WI38 (cell line): ENCODE data around the gene ADH6.

Experiments used
- H3K4me3 ChIP-seq: 2 replicates; pipeline ENCODE4 v1.5.1; 2011; ENCODE audit warnings: low read depth, mild to moderate bottlenecking, control low read depth, low read length
- TF ChIP-seq, protein P1 (sequence below): IDR thresholded peaks from 2 replicates; pipeline ENCODE4 v1.5.1; 2012; ENCODE audit warnings: low read depth, mild to moderate bottlenecking, control low read depth, low read length

The ADH6 gene

DNA sequence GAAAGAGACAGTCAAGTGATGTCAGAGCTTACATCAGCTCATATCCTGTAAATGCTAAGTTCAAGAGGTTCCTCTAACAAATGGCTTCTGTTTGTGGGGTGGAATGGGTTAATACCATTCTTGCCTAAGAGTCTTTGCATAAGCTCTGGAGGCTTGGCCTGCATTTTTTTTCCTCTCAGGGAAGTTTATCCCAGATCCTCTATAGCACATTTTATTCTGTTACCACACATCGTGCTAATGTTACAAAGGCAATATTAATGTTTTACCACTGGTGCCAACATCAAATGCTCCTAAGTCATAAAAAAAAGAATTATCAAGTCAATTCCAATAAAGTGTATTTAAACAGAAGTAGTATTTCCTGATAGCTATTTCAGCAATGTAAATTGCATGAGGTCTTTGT is 2.9 kb upstream of the ADH6 start:
- TF ChIP-seq, protein P1, sequence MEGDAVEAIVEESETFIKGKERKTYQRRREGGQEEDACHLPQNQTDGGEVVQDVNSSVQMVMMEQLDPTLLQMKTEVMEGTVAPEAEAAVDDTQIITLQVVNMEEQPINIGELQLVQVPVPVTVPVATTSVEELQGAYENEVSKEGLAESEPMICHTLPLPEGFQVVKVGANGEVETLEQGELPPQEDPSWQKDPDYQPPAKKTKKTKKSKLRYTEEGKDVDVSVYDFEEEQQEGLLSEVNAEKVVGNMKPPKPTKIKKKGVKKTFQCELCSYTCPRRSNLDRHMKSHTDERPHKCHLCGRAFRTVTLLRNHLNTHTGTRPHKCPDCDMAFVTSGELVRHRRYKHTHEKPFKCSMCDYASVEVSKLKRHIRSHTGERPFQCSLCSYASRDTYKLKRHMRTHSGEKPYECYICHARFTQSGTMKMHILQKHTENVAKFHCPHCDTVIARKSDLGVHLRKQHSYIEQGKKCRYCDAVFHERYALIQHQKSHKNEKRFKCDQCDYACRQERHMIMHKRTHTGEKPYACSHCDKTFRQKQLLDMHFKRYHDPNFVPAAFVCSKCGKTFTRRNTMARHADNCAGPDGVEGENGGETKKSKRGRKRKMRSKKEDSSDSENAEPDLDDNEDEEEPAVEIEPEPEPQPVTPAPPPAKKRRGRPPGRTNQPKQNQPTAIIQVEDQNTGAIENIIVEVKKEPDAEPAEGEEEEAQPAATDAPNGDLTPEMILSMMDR = no peak
- no peak overlapping the region for H3K4me3 ChIP-seq

DNA sequence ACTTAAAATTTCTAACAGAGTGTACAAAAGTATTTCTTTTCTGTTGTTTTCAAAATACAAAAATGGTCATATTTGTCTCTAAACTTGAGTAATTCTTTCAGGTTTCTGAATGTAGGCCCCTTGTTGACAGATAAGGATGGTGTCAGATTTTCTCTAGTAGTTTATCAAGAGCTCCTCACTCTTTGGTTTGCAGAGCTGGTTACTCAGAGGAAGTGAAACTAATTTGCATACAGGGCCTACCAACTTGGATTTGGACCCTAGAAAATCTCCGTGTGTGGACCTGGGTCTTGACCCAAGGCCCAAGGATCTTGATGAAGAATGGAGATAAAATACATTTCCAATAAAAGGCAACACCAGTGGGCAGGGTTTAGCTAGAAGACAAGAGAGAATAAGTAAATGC is 433 bp upstream of the ADH6 start:
- TF ChIP-seq, protein P1 = no peak

DNA sequence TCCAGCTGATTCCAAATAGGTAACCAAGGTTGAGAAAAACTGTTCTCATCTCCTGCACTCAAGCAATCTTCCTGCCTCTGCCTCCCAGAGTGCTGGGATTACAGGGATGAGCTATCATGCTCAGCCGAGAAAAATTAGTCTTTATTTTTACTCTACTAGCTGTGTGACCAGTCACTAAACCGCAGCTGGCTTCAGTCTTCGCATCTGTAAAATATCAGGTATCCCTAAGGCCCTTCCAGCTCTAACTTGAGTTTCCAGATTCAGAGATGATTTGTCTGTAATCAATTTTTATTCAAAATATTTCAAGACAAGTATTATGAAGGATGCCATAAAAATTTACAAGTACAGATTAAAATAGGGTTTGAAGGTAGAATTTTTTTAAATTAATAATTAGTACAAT is 3.5 kb downstream of the ADH6 start:
- H3K4me3 ChIP-seq = no peak overlapping the region
- TF ChIP-seq, protein P1 = no peak

More for the DNA sequence above, 433 bp upstream of the ADH6 start:
- no peak overlapping the region for H3K4me3 ChIP-seq

DNA sequence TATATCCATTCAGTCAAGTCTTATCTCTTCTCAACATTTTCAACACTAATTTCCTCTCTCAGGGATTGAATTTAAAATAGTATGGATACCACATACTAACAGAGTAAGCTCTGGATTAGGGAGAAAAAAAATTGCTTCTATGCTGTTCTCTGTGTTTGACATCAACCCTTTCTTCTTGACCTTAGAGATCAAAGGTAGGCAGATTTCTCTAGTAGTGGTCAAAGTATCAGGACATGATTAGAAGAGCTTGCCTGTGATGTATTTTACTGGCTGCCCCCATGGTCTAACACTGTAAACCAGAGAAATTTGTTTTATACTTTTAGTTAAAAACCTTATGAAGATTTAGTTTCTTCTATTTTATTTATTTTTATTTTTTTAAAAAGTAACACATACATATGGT is 8.3 kb downstream of the ADH6 start:
- TF ChIP-seq, protein P1 = no peak
- no peak overlapping the region for H3K4me3 ChIP-seq

DNA sequence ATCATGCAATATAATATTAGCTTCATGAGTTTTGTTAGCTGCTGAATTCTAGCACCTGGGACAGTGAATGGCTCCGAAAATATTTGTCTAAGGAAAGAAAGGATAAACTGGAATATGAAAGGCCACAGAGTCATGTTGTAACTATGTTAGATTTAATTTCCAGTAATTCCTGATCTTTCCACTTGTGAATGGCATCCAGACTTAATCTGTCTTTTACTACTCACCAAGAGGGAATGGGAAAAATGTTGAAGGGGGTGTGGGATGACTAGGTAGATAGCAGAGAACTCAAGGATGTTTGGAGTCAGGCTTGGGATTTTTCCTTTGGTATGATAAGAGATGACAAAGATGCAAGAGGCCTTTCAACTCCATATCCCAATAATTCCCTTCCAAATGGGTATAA is 9.4 kb downstream of the ADH6 start:
- H3K4me3 ChIP-seq = no peak overlapping the region
- TF ChIP-seq, protein P1 = no peak

DNA sequence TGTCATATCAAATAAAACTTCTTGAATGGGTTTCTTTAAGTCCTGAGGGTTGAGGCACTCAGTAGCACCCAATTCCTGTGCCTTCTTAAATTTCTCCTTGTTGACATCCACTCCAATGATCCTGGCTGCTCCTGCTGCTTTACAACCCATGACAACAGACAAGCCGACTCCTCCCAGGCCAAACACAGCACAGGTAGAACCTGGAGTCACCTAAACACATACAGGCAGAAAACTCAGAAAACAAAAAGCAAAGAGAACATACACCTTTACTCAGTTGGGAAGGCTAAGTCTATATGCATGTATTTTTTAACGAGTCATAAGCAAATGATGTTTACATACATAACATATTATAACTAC is 10.3 kb downstream of the ADH6 start:
- H3K4me3 ChIP-seq = no peak overlapping the region
- TF ChIP-seq, protein P1 = no peak

DNA sequence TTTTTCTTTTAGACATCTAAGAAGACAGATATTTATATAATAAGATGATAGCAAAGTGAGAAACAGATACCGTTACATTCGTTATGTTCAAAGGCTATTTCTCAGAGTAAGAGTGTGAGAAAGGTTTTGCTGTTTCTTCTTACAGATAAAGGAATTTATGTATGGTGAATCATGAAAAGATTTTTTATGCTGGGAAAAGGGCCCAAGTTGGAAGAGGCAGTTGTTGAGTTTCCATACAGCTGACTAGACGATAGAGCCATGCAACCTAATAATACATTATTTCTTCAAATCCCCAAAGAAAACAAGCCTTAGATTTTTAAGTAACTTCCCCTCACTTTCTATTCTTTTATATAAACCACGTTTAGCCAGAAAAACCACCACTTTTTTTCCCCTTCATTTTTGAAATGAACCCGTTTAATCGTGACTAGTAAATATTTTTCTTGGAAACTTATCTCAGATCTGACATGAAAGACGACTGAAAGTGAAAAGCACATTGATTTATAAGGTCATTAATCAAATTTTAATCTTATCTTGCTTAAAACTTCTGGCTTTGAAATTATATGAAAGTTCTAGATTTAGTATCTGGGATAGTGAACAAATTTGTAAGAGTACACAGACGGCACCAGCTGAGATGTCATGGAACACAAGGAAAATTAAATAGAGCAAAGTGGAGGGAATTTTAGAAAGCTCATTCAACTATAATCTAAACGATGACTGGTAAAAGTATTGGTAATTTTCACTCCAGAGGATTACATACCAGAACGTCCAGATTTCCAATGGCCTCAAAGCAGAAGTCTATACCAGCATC is 10.9 kb downstream of the ADH6 start:
- no peak overlapping the region for H3K4me3 ChIP-seq
- TF ChIP-seq, protein P1 = no peak
